ENCODE data around the gene RHBDF2. TPM values are rescaled to one million over a fixed set of nuclear protein-coding genes. Genes with fewer than 3 reads are reported as not detected.

RHBDF2 gene
- total RNA-seq, 4 donors from 2014 or later = 11.4 to 29.8 (median 23.3) TPM

DNA sequence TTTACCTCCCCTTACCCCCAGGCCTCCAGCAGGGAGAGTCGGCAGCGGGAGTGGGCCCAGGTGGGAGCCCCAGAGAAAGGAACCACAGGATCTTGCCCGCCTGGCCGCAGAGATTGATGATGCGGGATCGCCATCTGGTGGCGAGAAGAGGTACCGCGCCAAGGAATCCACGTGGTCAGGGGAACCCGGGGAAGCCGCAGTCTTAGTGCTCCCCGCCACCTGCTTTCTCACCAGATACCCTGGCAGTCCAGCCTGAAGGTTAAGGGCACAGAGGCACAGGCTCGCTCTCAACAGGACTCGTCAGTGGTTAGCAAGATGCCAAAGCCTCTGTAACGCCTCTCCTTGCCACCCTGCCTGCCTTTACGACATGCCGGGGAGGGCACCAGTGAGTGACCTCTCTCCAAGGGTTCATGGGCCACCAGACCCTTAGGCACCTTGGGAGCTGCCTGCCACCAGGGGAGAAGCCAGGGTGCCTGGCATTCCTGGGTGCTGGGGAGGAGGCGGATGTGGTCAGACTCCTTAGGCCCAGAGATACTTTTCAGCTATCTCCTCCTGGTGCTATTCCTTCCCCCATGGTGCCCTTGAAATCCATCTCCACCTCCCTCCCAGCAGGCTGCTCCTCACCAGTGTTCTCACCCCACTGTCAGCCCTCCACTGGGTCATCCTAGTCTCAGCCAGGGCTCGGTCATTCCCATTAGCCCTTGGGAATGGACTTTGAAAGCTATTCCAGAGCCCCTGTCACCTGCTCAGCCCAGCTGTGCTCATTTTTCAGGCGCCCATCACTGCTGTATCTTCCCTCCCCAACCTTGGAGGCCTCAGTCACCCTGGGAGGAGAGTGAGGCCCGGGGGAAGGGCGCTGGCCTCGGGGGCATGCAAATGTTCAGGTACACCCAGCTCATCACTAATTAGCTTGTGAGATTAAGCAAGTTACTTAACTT, 5.5 kb upstream of the RHBDF2 start:
- intact Hi-C loops (cut with DNase I; ENCODE audit: low total_unique reads) (loop anchor here (1.0 to 5.0 kb wide), 3 partner anchors 40 to 204 kb away; no protein-coding TSS in a partner anchor), in situ Hi-C loops (cut with MboI; ENCODE audit: low sequenced_read_pairs in 4 of 4) (loop anchor here (5.0 kb wide), 1 partner anchor 39 kb away; the partner anchor contains the start of gene AANAT (in 4 of the 4))
- TF ChIP-seq POLR2A (IDR thresholded peaks at IDR 0.05) = no peak
- TF ChIP-seq, protein P1, sequence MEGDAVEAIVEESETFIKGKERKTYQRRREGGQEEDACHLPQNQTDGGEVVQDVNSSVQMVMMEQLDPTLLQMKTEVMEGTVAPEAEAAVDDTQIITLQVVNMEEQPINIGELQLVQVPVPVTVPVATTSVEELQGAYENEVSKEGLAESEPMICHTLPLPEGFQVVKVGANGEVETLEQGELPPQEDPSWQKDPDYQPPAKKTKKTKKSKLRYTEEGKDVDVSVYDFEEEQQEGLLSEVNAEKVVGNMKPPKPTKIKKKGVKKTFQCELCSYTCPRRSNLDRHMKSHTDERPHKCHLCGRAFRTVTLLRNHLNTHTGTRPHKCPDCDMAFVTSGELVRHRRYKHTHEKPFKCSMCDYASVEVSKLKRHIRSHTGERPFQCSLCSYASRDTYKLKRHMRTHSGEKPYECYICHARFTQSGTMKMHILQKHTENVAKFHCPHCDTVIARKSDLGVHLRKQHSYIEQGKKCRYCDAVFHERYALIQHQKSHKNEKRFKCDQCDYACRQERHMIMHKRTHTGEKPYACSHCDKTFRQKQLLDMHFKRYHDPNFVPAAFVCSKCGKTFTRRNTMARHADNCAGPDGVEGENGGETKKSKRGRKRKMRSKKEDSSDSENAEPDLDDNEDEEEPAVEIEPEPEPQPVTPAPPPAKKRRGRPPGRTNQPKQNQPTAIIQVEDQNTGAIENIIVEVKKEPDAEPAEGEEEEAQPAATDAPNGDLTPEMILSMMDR (IDR thresholded peaks at IDR 0.05 in 4 of 5, conservative IDR thresholded peaks at IDR 0.05 in 1 of 5) = peak; percentile 94 to 99 (median 96)
- DNase-seq (peak; percentile 63 to 77), ATAC-seq (peak; percentile 71 to 77)
- no peaks in the 10 kb centered on the region for H3K27me3 ChIP-seq
- no peaks in the 10 kb centered on the region for H3K36me3 ChIP-seq
- peaks cover 3 to 11% of the 10 kb centered on the region in 2 donors for H3K4me1 ChIP-seq
- no peaks in the 10 kb centered on the region for H3K9me3 ChIP-seq
- H3K4me3 ChIP-seq = no peak overlapping the region
- H3K27ac ChIP-seq = peak overlapping the region in 3 of 4 donors; percentile 40 to 72 (median 68)

DNA sequence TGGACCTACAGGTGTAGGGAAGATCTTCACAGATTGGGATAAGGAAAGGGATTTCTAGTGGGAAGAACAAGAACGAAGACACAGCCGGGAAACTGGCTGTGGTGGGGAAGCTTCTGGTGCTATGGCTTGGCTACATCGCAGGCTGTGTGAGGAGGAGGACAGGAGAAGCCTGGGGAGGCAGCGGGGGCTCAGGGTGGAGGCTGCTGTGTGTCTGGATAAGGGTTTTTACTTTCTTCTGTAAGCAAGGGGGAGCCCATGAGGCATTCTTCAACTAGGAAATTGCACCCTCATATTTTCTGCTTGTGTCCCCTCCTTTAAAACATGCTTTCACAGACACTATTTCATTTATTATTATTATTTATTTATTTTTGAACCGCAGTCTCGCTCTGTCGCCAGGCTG, 2.9 kb upstream of the RHBDF2 start:
- no peak for DNase-seq
- Histone ChIP-seq H3K4me3 (no peak overlapping the region), H3K9me3 (no peaks in the 10 kb centered on the region), H3K36me3 (no peaks in the 10 kb centered on the region), H3K27ac (no peak overlapping the region), H3K27me3 (no peaks in the 10 kb centered on the region), H3K4me1 (peaks cover 21 to 24% of the 10 kb centered on the region in 2 donors)
- TF ChIP-seq, protein P1 (IDR thresholded peaks at IDR 0.05 in 4 of 5, conservative IDR thresholded peaks at IDR 0.05 in 1 of 5) = no peak
- TF ChIP-seq POLR2A (IDR thresholded peaks at IDR 0.05) = no peak
- ATAC-seq = no peak
- in situ Hi-C loops (cut with MboI; ENCODE audit: low sequenced_read_pairs in 4 of 4) = no loop called here
- intact Hi-C loops (cut with DNase I; ENCODE audit: low total_unique reads) = no loop called here

DNA sequence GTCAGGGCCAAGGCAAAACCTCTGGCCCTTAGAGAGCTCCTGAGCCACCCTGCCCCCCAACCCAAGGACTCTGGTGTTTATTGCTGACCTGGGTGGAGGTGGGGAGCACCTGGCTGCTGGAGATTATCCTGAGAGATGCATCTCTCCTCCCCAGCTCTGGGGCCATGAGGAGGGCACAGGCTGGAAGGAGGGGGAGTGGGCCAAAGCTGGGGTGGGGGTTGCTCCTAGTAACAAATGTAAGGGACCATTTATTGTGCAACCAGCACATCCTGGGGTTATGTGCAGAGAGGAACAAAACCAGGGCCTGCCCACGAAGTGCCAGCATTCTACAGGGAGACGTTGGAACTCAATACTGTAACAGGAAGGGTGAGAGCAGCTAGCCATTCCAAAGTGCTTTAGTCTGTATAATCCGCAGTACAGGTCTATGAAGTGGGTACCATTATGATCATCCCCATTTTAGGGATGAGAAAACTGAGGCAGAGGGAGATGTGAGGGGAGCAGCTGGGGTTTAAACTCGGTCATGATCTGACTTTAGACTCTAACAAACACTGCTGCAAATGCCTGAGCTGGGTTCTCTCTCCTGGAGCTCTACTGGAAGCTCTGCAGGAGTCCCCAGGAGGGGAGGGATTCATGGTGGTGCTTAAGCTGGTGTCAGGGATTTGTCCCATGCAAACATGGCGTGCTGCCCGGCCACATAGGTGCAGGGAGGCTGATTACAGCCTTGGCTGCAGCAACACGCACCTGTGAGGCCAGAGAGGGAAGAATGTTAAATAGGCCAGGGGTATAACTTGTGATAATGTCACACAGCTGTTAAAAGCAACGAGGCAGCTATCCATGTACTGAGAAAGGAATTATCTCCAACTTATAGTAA, 1.4 kb upstream of the RHBDF2 start:
- in situ Hi-C loops (cut with MboI; ENCODE audit: low sequenced_read_pairs in 4 of 4) (no loop called here), intact Hi-C loops (cut with DNase I; ENCODE audit: low total_unique reads) (no loop called here)
- H3K27ac ChIP-seq = peak overlapping the region in 2 of 4 donors; percentile 90 to 94
- H3K4me1 ChIP-seq = peaks cover 37 to 39% of the 10 kb centered on the region in 2 donors
- DNase-seq (no peak), ATAC-seq (no peak)
- H3K9me3 ChIP-seq = no peaks in the 10 kb centered on the region
- TF ChIP-seq POLR2A (IDR thresholded peaks at IDR 0.05) = no peak
- TF ChIP-seq, protein P1 (IDR thresholded peaks at IDR 0.05 in 4 of 5, conservative IDR thresholded peaks at IDR 0.05 in 1 of 5) = no peak
- H3K36me3 ChIP-seq = no peaks in the 10 kb centered on the region
- H3K4me3 ChIP-seq = no peak overlapping the region
- no peaks in the 10 kb centered on the region for H3K27me3 ChIP-seq

DNA sequence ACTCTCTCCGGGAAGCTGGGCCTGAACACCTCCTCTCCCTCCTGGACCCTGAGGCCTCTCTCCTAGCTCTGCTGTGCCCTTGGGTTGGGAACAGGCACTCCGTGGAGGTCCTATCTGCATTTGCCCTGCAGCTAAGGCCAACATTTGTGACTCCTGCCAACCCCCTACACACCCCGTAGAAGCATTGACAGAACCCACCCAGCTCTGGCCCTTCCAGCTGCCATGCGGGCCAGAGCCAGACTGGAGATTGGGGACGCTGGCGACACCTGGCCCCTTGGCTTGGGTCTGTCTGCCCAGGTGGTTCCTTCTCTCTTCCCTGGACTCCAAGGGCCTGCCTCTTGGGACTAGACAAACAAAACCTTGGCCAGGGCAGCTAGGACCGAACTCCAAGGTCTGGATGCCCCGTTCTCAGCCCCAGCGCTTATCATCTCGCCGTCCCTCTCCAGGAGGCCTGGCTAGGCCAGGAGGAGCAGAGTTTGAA, 644 bp upstream of the RHBDF2 start:
- TF ChIP-seq, protein P1 (IDR thresholded peaks at IDR 0.05 in 4 of 5, conservative IDR thresholded peaks at IDR 0.05 in 1 of 5) = no peak
- no peak for TF ChIP-seq POLR2A (IDR thresholded peaks at IDR 0.05)
- intact Hi-C loops (cut with DNase I; ENCODE audit: low total_unique reads) = no loop called here
- H3K27ac ChIP-seq = peak overlapping the region; percentile 90 to 94 (median 92)
- DNase-seq = no peak
- peak overlapping the region; percentile 39 to 74 (median 60) for H3K4me3 ChIP-seq
- H3K27me3 ChIP-seq = no peaks in the 10 kb centered on the region
- no peak for ATAC-seq
- in situ Hi-C loops (cut with MboI; ENCODE audit: low sequenced_read_pairs in 4 of 4) = no loop called here
- peaks cover 44 to 46% of the 10 kb centered on the region in 2 donors for H3K4me1 ChIP-seq
- H3K9me3 ChIP-seq = no peaks in the 10 kb centered on the region
- H3K36me3 ChIP-seq = no peaks in the 10 kb centered on the region
